Ovary (tissue), 3 donors: ENCODE data around the gene UNC93B1.

Source experiments
- EP300 ChIP-seq: sonication (generic); formaldehyde crosslinking; IDR thresholded peaks from one replicate; pipeline ENCODE4 v1.6.1; 2017; ENCODE audit warnings: antibody characterized with exemption
- POLR2A ChIP-seq: fragments of 450-650 bp; IDR thresholded peaks from one replicate; pipeline ENCODE4 v1.6.1; 2017; ENCODE audit warnings: antibody characterized with exemption, mild to moderate bottlenecking, moderate library complexity
- TF ChIP-seq, protein P1 (sequence below), 3 donors: fragments of 450-650 bp in 2 of 3; fragments of 200-600 bp in 1 of 3; IDR thresholded peaks; one replicate each; pipeline versions ENCODE4 v1.5.1 to v1.8.0; 2016 to 2022; ENCODE audit warnings: antibody characterized with exemption in 3 of 3, mild to moderate bottlenecking in 1 of 3
- donor health status: DM: no; HTN: no; CAD: no.

DNA sequence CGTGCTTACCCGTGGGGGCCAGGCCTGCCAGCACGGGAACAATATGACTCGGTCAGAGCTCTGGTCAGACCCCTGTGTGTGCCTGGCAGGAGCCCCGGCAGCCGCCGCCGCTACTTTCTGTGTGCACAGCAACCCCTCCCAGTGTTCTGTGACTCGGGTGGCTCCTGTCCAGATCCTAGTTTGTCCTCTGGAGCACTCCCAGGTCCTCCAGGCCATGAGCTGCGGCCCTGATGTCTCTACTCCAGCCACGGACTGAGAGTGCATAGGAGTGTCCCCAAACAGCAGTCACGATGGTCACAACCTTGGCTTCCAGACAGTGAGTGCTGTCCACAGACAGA, 29.8 kb upstream of the UNC93B1 start:
- no peak for TF ChIP-seq EP300
- TF ChIP-seq POLR2A = no peak
- TF ChIP-seq, protein P1, sequence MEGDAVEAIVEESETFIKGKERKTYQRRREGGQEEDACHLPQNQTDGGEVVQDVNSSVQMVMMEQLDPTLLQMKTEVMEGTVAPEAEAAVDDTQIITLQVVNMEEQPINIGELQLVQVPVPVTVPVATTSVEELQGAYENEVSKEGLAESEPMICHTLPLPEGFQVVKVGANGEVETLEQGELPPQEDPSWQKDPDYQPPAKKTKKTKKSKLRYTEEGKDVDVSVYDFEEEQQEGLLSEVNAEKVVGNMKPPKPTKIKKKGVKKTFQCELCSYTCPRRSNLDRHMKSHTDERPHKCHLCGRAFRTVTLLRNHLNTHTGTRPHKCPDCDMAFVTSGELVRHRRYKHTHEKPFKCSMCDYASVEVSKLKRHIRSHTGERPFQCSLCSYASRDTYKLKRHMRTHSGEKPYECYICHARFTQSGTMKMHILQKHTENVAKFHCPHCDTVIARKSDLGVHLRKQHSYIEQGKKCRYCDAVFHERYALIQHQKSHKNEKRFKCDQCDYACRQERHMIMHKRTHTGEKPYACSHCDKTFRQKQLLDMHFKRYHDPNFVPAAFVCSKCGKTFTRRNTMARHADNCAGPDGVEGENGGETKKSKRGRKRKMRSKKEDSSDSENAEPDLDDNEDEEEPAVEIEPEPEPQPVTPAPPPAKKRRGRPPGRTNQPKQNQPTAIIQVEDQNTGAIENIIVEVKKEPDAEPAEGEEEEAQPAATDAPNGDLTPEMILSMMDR (IDR thresholded peaks at IDR 0.05) = no peak
